ENCODE data around the gene IFNA7.
"Not testable (repeated sequence)": the region's sequence is repeated elsewhere in the genome, so short reads cannot be mapped to it uniquely, and the experiment has no call there.

IFNA7 gene

GRCh38 chr9:21202105-21202504 lies at the start of gene IFNA7:
Gene IFNA7 (minus strand): TSS chr9:21202205. CDS start chr9:21202165, 40 bp downstream.
- not testable (repeated sequence) for DNase-seq (ENCODE audit: low read depth)

- DNase-seq (ENCODE audit: low read depth) = no peak
Measured at GRCh38 chr9:21251638-21252037, 49.6 kb upstream of the IFNA7 start.

- DNase-seq (ENCODE audit: low read depth) = no peak
Measured at GRCh38 chr9:21251190-21251589, 49.2 kb upstream of the IFNA7 start.

GRCh38 chr9:21244836-21245235 lies 42.8 kb upstream of the IFNA7 start:
- DNase-seq (ENCODE audit: low read depth) = no peak

- DNase-seq (ENCODE audit: low read depth) = no peak
Measured at GRCh38 chr9:21239911-21240310, 37.9 kb upstream of the IFNA7 start, which contains the start of gene IFNA14. Gene IFNA14 (minus strand): TSS chr9:21240005. CDS start chr9:21239935, 70 bp downstream.

DNA sequence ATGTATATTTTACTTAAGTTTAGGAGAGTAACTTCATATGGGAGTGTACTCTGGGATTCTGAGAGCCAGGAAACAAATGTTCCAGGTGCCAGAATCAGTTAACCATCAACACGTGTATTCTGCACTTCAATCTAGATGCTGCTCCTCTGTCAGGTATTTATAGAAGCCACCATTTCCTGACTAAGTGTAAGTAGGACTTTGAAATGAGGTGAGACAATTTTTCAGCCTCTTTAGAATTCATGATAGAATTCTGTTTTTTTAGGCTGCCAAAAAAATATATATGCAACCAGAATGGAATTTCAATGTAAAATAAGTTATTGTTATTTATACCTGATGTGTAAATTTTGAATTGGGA lies 34.3 kb upstream of the IFNA7 start:
- not testable (repeated sequence) for DNase-seq (ENCODE audit: low read depth)

GRCh38 chr9:21235468-21236359 lies 33.7 kb upstream of the IFNA7 start:
- not testable (repeated sequence) for DNase-seq (ENCODE audit: low read depth)

GRCh38 chr9:21234153-21234687 lies 32.2 kb upstream of the IFNA7 start:
- DNase-seq (ENCODE audit: low read depth) = no peak

DNA sequence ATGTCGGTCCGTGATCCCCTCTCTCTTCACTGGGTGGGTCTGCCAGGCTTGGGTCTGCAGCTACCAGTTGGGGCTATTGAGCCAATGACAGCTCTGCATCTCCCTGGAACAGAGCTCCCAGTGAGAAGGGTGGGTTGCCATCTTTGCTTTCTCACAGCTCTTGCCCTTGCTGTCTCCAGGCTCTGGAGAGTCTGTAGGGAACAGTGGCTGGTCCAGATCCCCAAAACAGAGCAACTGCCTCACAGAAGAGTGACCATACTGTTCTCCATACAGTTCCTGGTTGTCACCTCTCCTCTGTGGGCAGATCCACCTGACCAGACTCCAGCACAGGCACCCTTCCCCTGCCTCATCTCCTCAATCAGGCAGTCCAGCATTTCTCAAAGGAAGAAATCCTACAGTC lies 31.3 kb upstream of the IFNA7 start:
- no peak for DNase-seq (ENCODE audit: low read depth)

- no peak for DNase-seq (ENCODE audit: low read depth)
Measured at GRCh38 chr9:21228122-21228521, 26.1 kb upstream of the IFNA7 start, which contains the start of gene IFNA17. Gene IFNA17 (minus strand): TSS chr9:21228222. CDS start chr9:21228173, 49 bp downstream.

DNA sequence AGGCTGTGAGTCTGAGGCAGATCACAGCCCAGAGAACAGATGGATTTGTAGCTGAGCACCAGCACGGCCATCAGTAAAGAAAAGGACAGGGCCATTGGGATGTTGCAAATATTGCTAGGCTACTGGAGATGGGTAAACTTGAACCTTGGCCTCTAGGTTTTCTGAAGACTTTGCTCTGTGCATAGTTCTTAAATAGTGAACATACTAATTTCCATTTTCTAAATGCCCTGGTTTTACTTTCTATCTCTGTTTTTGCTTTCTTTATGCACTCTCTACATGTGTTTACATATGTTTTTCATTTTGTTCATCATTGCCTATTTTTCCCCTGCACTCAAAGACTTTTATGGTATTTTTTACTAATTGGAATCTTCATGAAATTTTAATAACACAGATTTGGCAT lies 15.2 kb upstream of the IFNA7 start, which contains the start of gene IFNA16:
TSS of gene IFNA16 (minus strand) at position 101 of the 400 bp plus-strand sequence. CDS start at position 95, 6 bp downstream.
- DNase-seq (ENCODE audit: low read depth) = not testable (repeated sequence)

- not testable (repeated sequence) for DNase-seq (ENCODE audit: low read depth)
Measured at GRCh38 chr9:21213411-21214326, 11.7 kb upstream of the IFNA7 start.

- not testable (repeated sequence) for DNase-seq (ENCODE audit: low read depth)
Measured at GRCh38 chr9:21212160-21212559, 10.2 kb upstream of the IFNA7 start.

- not testable (repeated sequence) for DNase-seq (ENCODE audit: low read depth)
Measured at GRCh38 chr9:21210782-21211181, 8.8 kb upstream of the IFNA7 start.

- DNase-seq (ENCODE audit: low read depth) = no peak
Measured at GRCh38 chr9:21210311-21210710, 8.3 kb upstream of the IFNA7 start.

DNA sequence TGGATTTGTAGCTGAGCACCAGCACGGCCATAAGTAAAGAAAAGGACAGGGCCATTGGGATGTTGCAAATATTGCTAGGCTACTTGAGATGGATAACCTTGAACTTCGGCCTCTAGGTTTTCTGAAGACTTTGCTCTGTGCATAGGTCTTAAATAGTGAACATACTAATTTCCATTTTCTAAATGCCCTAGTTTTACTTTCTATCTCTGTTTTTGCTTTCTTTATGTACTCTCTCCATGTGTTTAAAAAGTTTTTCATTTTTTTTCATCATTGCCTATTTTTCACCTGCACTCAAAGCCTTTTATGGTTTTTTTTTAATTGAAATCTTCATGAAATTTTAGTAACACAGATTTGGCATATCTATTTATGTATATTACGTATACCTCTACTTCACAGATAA lies 5.0 kb upstream of the IFNA7 start, which contains the start of gene IFNA10:
TSS of gene IFNA10 (minus strand) at position 101 of the 400 bp plus-strand sequence. CDS start at position 55, 46 bp downstream.
- not testable (repeated sequence) for DNase-seq (ENCODE audit: low read depth)

DNA sequence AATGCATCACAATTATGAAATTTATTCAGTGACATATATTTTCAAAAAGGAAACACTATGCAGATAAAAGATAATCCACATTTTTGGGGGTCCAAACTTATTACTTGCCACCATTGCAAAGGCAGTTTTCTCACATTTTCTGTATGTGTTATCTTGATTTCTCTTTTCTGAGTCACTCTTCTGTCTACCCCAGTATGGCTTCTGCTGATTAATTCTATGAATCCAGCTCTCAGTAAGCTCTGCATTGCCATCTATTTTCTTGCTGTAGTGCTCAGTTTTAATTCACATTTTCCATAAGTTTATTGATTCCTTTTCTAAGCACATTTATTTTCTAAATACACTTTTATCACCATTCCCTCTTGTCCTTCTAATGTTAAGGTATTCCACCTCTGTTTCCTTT lies 3.2 kb upstream of the IFNA7 start:
- no peak for DNase-seq (ENCODE audit: low read depth)

GRCh38 chr9:21194867-21195776 lies 6.9 kb downstream of the IFNA7 start:
- DNase-seq (ENCODE audit: low read depth) = not testable (repeated sequence)

DNA sequence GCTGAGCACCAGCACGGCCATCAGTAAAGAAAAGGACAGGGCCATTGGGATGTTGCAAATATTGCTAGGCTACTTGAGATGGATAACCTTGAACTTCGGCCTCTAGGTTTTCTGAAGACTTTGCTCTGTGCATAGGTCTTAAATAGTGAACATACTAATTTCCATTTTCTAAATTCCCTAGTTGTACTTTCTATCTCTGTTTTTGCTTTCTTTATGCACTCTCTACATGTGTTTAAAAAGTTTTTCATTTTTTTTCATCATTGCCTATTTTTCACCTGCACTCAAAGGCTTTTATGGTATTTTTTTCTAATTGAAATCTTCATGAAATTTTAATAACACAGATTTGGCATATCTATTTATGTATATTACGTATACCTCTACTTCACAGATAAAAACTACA lies 14.5 kb downstream of the IFNA7 start, which contains the start of gene IFNA4:
TSS of gene IFNA4 (minus strand) at position 101 of the 400 bp plus-strand sequence. CDS start at position 45, 56 bp downstream.
- DNase-seq (ENCODE audit: low read depth) = not testable (repeated sequence)
